Measurements from ENCODE around the gene CYB561.

- TF ChIP-seq CTCF (IDR thresholded peaks at IDR 0.05) (no peak), POLR2A (IDR thresholded peaks at IDR 0.05) (no peak)
These were observed 22.1 kb downstream of the CYB561 start for GRCh38 chr17:63423963-63424362.

Data from right lobe of liver (tissue), 4 donors.